Measurements from ENCODE around the gene AKR1B1. TPM values are rescaled to one million over a fixed set of nuclear protein-coding genes. Genes with fewer than 3 reads are reported as not detected.

Gene AKR1B1
- total RNA-seq, 1 experiment from 2014 or later, result 166 TPM

DNA sequence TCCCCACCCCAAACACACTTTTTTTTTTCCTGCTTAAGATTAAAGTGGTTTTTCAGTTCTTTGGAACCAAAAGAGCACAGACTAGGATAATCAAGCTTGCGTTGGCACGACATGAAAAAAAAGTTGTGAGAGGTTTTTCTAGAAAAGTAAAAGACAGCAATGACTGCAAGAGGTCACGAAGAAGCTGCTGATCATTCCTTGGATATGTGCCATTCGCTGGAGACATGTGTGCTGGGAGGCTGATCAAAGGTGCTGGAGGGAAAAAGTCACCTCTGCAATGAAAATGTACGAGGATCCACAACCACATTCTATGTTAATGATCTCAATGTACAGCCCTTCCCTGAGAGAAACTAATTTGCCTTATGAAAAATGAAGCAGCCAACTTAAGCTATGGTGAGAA, 5.4 kb downstream of the AKR1B1 start:
- Histone ChIP-seq H3K23me2 (ENCODE audit: insufficient read length, low read depth, low read length, poor library complexity, severe bottlenecking) (peaks cover 4% of the 10 kb centered on the region), H3K79me2 (ENCODE audit: insufficient read depth, low read length) (peaks cover 7% of the 10 kb centered on the region; the same call in 1 of the 2 replicates), H3K4ac (ENCODE audit: low read depth, low read length) (no peak overlapping the region), H3K4me1 (ENCODE audit: insufficient read depth, low read length) (no peaks in the 10 kb centered on the region), H3K79me1 (ENCODE audit: insufficient read depth, low read depth, low read length, poor library complexity, severe bottlenecking) (peaks cover 11% of the 10 kb centered on the region), H3T11ph (ENCODE audit: low read length) (no peak overlapping the region), H3K9me3 (ENCODE audit: control insufficient read depth, low read depth, low read length) (no peaks in the 10 kb centered on the region), H3K27ac (ENCODE audit: insufficient read length, low read depth, low read length) (no peak overlapping the region), H3K18ac (ENCODE audit: insufficient read length, low read depth, low read length) (no peak overlapping the region), H2BK5ac (ENCODE audit: insufficient read length, low read length) (no peak overlapping the region), H3K27me3 (ENCODE audit: insufficient read depth, low read length) (no peaks in the 10 kb centered on the region), H4K8ac (replicated peaks; ENCODE audit: insufficient read length, low read depth, low read length) (no peak overlapping the region), H2BK20ac (ENCODE audit: low read depth, low read length, poor library complexity, severe bottlenecking) (no peak overlapping the region), H2BK15ac (ENCODE audit: low read depth, low read length) (no peak overlapping the region), H2AFZ (ENCODE audit: low read length) (no peak overlapping the region), H3K14ac (ENCODE audit: insufficient read depth, low read length) (no peak overlapping the region), H3K56ac (ENCODE audit: insufficient read length, low read depth, low read length) (no peak overlapping the region), H4K20me1 (ENCODE audit: control insufficient read depth, insufficient read depth, insufficient read length) (no peaks in the 10 kb centered on the region), H3K9ac (ENCODE audit: extremely low read depth, insufficient read length, low read length) (no peak overlapping the region), H4K5ac (ENCODE audit: insufficient read length, low read depth, low read length) (no peak overlapping the region), H2BK12ac (ENCODE audit: insufficient read length, low read depth, low read length) (no peak overlapping the region), H3K23ac (ENCODE audit: insufficient read length, low read depth, low read length) (no peak overlapping the region), H2AK5ac (ENCODE audit: insufficient read length, low read length) (no peak overlapping the region), H4K91ac (ENCODE audit: insufficient read length, low read depth, low read length) (no peak overlapping the region), H2BK120ac (ENCODE audit: low read depth, low read length, poor library complexity, severe bottlenecking) (no peak overlapping the region), H3K4me2 (ENCODE audit: insufficient read depth, insufficient read length, low read length) (no peak overlapping the region)
- Mint-ChIP-seq H3K27me3 (ENCODE audit: low read depth) (no peaks in the 10 kb centered on the region), H3K4me1 (peaks cover 10% of the 10 kb centered on the region in 2 experiments), H3K36me3 (ENCODE audit: insufficient read depth in 1 of 3, low read depth in 3 of 3) (peaks cover 35 to 69% (median 61%) of the 10 kb centered on the region in 3 experiments), H3K9me3 (no peaks in the 10 kb centered on the region), H3K27ac (peak overlapping the region in 1 of 3 experiments; percentile 40; a peak in 1 of 7 replicates), H3K4me3 (no peak overlapping the region)
- no peak for DNase-seq
- WGBS (ENCODE audit: extremely low coverage, insufficient read length, low lambda C conversion rate), result no CpG with 5 or more reads among the region's 5 CpGs
- TF ChIP-seq CTCF (conservative IDR thresholded peaks at IDR 0.05), result no peak

All from H9 (cell line).